ENCODE measurements around the gene CYP26B1.

Gene CYP26B1

DNA sequence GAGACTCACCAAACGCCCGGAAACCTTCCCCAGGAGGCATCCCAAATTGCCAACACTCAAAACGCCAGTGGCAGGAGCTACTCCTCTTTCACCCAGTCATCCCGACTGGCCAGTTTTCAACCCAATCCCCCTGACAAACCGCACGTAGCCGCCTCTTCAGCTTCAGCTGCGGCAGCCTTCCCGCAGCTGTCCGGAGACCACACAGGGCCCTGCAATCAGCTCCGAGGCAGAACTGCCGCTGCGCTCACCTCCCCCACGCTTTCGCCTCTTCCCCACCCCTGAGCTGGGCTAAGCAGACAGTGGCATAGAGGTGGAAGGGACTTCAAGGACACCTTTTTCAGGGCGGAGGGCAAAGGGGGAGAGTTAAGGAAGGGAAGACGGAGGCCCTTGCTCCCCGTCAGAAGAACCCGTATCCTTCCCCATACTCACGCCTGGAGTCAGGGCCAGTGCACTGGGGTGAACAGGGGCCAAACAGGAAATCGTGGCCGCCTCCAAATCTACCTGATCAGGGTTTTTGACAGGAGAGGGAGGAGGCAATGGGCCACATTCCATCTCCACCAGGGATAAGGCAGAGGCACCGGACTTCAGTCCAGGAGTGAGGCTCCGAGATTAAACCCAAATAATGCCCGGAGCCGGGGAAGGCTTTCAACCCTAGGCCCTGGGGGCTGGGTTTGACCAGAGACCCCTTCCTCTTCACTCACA lies 16.9 kb downstream of the CYP26B1 start:
- TF ChIP-seq, protein P1, sequence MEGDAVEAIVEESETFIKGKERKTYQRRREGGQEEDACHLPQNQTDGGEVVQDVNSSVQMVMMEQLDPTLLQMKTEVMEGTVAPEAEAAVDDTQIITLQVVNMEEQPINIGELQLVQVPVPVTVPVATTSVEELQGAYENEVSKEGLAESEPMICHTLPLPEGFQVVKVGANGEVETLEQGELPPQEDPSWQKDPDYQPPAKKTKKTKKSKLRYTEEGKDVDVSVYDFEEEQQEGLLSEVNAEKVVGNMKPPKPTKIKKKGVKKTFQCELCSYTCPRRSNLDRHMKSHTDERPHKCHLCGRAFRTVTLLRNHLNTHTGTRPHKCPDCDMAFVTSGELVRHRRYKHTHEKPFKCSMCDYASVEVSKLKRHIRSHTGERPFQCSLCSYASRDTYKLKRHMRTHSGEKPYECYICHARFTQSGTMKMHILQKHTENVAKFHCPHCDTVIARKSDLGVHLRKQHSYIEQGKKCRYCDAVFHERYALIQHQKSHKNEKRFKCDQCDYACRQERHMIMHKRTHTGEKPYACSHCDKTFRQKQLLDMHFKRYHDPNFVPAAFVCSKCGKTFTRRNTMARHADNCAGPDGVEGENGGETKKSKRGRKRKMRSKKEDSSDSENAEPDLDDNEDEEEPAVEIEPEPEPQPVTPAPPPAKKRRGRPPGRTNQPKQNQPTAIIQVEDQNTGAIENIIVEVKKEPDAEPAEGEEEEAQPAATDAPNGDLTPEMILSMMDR (IDR thresholded peaks at IDR 0.05; ENCODE audit: low read depth, low read length) = no peak
- no peak overlapping the region for H3K4me3 ChIP-seq (replicated peaks in 1 of 2; ENCODE audit: low read depth in 2 of 2, low read length in 2 of 2)
- no peak for DNase-seq (ENCODE audit: low read depth in 2 of 2)

DNA sequence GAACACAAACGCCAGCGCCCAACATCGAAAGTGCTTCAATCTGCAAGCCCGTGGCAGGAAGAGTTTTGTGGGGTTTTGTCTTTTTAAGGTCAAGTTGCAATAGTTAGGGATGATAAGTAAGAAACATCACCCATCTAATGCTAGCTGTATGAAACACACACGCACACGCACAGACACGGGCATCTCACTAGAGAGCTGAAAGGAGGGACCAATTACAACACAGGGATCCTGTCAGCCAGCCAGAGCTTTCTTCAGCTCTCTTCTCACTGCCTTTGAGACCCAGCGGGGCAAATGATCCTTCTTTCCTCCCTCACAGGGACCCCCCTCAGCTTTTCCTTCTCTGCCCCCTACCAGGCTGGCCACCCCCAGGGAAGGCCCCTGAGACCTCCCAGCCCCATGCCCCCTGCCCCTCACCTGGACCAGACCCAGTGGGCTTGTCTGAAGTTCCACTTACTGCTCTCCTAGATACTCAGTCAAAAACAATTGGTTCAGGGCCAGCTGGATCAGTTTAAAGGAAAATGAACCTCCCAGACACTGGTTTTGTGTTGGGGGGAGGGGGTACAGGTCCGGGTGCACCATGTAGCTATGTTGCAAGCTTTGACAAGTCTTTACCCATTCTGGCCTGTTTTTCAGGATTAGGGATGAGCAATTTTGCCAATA lies 17.9 kb downstream of the CYP26B1 start:
- DNase-seq (ENCODE audit: low read depth in 2 of 2) = peak in 1 of 2 donors; percentile 59
- H3K4me3 ChIP-seq (replicated peaks in 1 of 2; ENCODE audit: low read depth in 2 of 2, low read length in 2 of 2) = no peak overlapping the region
- TF ChIP-seq, protein P1 (IDR thresholded peaks at IDR 0.05; ENCODE audit: low read depth, low read length) = no peak

DNA sequence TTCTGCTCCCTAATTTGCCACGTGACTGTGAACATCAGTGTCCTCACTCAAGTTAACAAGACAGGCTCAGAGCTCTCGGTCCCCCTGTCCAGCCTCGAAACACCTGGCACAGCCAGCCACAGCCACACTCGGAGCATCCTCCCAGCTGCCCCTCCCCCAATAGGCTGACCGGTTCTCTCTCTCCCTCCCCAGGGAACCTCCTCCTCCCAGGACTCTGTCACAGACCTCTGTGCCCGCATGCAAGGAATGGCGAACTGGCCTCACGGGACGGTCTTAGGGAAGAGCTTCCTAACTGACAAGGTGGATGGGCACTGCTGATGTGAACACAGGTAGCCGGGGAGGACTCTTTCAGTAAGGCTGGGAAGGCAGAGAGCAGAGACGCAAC lies 18.8 kb downstream of the CYP26B1 start:
- no peak for DNase-seq (ENCODE audit: low read depth in 2 of 2)
- no peak overlapping the region for H3K4me3 ChIP-seq (replicated peaks in 1 of 2; ENCODE audit: low read depth in 2 of 2, low read length in 2 of 2)
- TF ChIP-seq, protein P1 (IDR thresholded peaks at IDR 0.05; ENCODE audit: low read depth, low read length) = no peak

DNA sequence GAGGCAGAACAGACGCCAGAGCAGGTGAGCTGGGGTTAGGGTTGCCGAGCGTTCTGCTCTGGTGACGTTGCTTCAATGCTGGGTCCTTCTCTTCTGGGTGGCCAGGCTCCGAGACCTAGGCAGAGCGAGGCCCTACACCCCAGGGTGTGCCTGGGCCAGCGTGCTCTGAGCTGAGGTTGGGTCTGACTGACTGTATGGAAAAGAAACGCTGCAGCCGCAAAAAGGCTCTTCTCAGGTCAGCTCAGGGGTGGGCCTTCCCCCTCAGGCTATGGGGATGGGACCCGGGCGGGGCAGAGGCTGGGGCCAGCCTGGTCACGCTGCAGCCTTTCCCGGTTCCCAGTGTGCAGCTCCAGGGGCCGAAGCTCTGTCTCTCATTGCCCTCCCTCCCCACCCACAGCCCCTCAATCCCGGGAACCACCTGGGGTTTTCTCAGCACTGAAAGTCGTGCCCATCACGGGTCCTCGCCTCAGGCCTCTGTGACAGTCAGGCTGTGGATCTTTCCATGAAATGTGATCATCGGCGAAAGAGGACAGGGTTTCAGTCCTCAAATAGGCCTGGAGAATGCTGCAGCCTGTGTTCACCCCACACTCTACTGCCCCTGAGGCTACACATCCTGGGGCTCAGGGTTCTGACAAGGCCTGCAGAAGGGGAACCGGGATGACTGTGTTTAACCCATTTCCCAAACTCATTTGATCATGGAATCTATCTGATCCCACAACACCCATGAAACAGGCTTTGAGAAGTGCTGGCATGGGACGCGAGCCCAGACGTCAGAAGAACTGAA lies 19.4 kb downstream of the CYP26B1 start:
- no peak overlapping the region for H3K4me3 ChIP-seq (replicated peaks in 1 of 2; ENCODE audit: low read depth in 2 of 2, low read length in 2 of 2)
- no peak for DNase-seq (ENCODE audit: low read depth in 2 of 2)
- TF ChIP-seq, protein P1 (IDR thresholded peaks at IDR 0.05; ENCODE audit: low read depth, low read length) = no peak

DNA sequence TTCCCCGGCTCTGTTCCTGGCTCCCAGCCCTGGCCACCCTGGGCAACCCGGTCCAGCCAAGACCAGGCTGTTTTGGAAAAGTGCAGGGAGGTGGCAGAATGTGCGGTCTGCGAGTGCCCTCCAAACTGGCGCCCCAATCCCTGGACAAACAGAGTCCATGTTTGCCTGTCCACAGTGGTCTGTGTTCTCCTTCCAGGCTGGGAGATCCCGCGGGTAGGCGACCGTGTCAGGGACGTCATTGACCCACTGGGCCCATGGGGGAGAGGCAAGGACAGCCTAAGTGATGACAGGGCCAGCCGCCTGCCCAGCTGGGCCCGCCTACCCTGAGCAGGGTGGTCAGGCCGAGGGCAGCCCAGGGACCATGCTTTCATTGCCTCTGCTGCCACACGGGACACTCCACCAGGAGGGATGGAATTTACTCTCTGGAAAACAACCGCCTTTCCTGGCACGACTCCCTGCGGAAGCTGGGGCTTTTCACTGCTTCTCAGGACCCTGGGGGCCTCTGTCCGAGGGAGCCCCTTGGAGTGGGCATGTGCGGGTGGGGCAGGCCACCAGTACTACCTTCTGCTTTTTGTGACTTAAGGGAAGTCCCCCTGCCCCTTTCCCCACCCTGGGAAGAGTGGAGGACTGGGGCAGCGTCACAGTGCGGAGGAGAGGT lies 20.1 kb downstream of the CYP26B1 start:
- H3K4me3 ChIP-seq (replicated peaks in 1 of 2; ENCODE audit: low read depth in 2 of 2, low read length in 2 of 2) = no peak overlapping the region
- TF ChIP-seq, protein P1 (IDR thresholded peaks at IDR 0.05; ENCODE audit: low read depth, low read length) = no peak
- no peak for DNase-seq (ENCODE audit: low read depth in 2 of 2)

DNA sequence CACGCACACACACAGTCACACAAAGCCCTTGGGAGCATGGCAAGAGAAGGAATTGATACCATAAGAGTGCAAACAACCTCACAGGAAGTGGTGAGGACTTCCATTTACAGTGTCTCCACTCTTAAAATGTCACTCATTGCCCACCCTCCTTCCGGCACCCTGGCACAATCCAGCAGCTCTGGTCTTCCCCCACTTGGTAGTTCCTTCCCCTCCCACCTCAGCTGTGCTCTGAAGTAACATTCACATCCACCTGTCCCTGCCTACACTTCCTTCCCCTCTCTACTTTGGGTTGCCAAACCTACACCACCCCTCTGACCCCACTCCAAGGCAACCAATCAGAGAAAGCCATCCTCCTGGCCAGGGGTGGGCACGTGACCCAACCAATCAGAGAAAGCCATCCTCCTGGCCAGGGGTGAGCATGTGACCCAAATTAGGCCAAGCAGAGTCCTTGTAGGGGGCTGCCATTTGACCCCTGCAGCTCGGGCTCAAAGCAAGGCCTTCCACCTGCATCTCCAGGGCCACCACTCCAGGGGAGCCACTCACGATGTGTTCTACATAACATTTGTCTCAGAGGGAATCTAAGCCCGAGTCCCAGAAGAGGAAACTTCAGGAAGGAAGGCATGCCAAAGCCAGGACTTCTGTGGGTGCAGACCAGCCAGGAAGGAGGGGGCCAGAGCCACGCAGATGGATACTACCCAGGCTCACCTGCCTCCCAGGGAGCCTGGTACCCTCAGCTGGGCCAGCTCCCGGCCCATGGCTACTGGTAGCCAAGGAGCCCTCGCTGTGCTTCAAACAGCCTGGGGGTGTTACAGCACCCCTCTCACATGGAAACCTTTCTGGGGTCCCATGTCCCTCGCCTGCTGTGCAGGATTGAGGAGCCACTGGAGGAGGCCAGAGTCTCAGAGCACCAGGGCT lies 21.2 kb downstream of the CYP26B1 start:
- TF ChIP-seq, protein P1 (IDR thresholded peaks at IDR 0.05; ENCODE audit: low read depth, low read length) = no peak
- H3K4me3 ChIP-seq (replicated peaks in 1 of 2; ENCODE audit: low read depth in 2 of 2, low read length in 2 of 2) = no peak overlapping the region
- no peak for DNase-seq (ENCODE audit: low read depth in 2 of 2)
